Fibroblast of lung (primary cell): ENCODE results near the gene CELA1.

Experiments used
- CTCF ChIP-seq, 2 donors: IDR thresholded peaks in 1 of 2; conservative IDR thresholded peaks in 1 of 2; 1 replicate in 1 of 2; 2 replicates in 1 of 2; pipeline ENCODE4 v1.5.1; 2011 to 2012; ENCODE audit warnings: low read length in 2 of 2, control low read depth in 1 of 2, inconsistent platforms in 1 of 2, low read depth in 1 of 2, mild to moderate bottlenecking in 1 of 2
- EZH2 ChIP-seq: IDR thresholded peaks from 2 replicates; pipeline ENCODE4 v1.5.1; 2012; ENCODE audit warnings: low read length, control low read depth, mild to moderate bottlenecking; ENCODE audit errors: missing control alignments

- no peak for TF ChIP-seq CTCF (conservative IDR thresholded peaks at IDR 0.05 in 1 of 2, IDR thresholded peaks at IDR 0.05 in 1 of 2; ENCODE audit: low read depth in 1 of 2, low read length in 2 of 2)
- no peak for TF ChIP-seq EZH2
Measured at GRCh38 chr12:51359851-51360250, 13.4 kb upstream of the CELA1 start.
